Breast epithelium (tissue), 3 donors: ENCODE measurements around the gene SLC22A23.

Experiments
- CTCF ChIP-seq, 3 donors: fragments of 450-650 bp; IDR thresholded peaks; one replicate each; pipeline ENCODE4 v1.5.1; 2016 to 2017; ENCODE audit warnings: antibody characterized with exemption in 3 of 3, mild to moderate bottlenecking in 3 of 3, moderate library complexity in 3 of 3
- POLR2A ChIP-seq: fragments of 450-650 bp; IDR thresholded peaks from one replicate; pipeline ENCODE4 v1.6.1; 2016; ENCODE audit warnings: antibody characterized with exemption, mild to moderate bottlenecking, moderate library complexity
- POLR2AphosphoS5 ChIP-seq, 3 donors: sonication (generic); formaldehyde crosslinking; IDR thresholded peaks; one replicate each; pipeline ENCODE4 v1.6.1; 2017; ENCODE audit warnings: antibody characterized with exemption in 3 of 3

- TF ChIP-seq CTCF (IDR thresholded peaks at IDR 0.05) (no peak), POLR2A (no peak), POLR2AphosphoS5 (IDR thresholded peaks at IDR 0.05) (no peak)
These were observed 54.3 kb downstream of the SLC22A23 start for GRCh38 chr6:3402310-3403237.
